Bronchial epithelial cell (primary cell): ENCODE measurements around the gene FRMPD3. TPM values are rescaled to one million over a fixed set of nuclear protein-coding genes. Genes with fewer than 3 reads are reported as not detected.

Experiments used
- DNase-seq: peaks from one replicate; pipeline ENCODE4 v3.0.0-alpha.2; 2010; ENCODE audit warnings: low read depth
- FAIRE-seq: peaks from 2 replicates; lab custom pipeline; 2011; peaks lifted over from hg19 to GRCh38; lab: Jason Lieb, UNC
- H3K27me3 ChIP-seq: 2 replicates; pipeline ENCODE4 v1.5.1; 2011; ENCODE audit warnings: low read length; ENCODE audit not compliant: control insufficient read depth, insufficient read depth
- H3K36me3 ChIP-seq: 2 replicates; pipeline ENCODE4 v1.5.1; 2011; ENCODE audit warnings: low read length; ENCODE audit not compliant: control insufficient read depth, insufficient read depth
- H3K4me3 ChIP-seq: 2 replicates; pipeline ENCODE4 v1.5.1; 2011; ENCODE audit warnings: mild to moderate bottlenecking, low read depth, low read length, control low read depth
- total RNA-seq: library from RNA; depleted of rRNA; stranded (reverse); fragments of >200 nt; gene quantifications from 2 replicates; pipeline ENCODE4 v1.2.1, GENCODE V29; 2014
- TF ChIP-seq, protein P1 (sequence below): IDR thresholded peaks from 2 replicates; pipeline ENCODE4 v1.5.1; 2011; ENCODE audit warnings: mild to moderate bottlenecking, moderate library complexity, low read length, control low read depth, inconsistent platforms; ENCODE audit not compliant: insufficient read depth, severe bottlenecking

FRMPD3 gene
- total RNA-seq, 1 donor from 2014 or later = not detected

DNA sequence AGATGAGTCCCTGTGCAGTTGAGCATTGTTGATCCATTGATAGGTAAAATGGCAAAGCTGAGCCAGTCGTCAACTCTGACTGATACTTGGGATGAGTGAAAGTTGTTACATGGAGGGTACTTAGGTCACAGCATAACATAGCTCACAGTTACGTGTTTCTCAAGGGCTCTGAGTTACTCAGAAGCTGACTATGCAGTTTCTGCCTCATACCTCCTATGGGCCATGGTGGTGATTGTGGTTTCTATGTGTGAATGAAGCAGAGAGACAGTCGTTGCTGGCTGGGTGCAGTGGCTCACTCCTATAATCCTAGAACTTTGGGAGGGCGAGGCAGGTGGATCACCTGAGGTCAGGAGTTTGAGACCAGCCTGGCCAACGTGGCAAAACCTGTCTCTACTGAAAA lies 30.8 kb downstream of the FRMPD3 start:
- peak; percentile 1 for DNase-seq
- Histone ChIP-seq H3K4me3 (no peak overlapping the region), H3K36me3 (no peaks in the 10 kb centered on the region), H3K27me3 (no peaks in the 10 kb centered on the region)
- TF ChIP-seq, protein P1, sequence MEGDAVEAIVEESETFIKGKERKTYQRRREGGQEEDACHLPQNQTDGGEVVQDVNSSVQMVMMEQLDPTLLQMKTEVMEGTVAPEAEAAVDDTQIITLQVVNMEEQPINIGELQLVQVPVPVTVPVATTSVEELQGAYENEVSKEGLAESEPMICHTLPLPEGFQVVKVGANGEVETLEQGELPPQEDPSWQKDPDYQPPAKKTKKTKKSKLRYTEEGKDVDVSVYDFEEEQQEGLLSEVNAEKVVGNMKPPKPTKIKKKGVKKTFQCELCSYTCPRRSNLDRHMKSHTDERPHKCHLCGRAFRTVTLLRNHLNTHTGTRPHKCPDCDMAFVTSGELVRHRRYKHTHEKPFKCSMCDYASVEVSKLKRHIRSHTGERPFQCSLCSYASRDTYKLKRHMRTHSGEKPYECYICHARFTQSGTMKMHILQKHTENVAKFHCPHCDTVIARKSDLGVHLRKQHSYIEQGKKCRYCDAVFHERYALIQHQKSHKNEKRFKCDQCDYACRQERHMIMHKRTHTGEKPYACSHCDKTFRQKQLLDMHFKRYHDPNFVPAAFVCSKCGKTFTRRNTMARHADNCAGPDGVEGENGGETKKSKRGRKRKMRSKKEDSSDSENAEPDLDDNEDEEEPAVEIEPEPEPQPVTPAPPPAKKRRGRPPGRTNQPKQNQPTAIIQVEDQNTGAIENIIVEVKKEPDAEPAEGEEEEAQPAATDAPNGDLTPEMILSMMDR = no peak
- FAIRE-seq = peak; percentile 28

DNA sequence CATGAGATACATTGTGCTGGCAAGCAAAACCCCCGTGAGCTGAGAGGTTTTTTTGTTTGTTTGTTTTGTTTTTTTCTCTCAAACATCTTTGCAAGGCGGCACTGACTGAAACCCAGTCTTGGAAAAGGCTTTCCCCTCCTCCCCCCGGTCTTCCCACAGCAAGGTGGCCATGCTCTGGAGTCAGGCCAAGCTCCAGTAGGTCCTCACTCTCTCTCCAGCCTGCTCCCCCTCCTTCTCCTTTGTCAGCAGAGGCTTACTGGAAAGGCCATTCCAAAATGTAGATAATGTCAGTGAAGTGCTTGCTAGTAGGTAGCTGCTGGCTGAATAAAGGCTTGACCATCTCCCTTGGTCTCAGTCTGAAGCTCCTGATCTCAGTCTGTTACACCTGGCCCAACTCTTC lies 32.6 kb downstream of the FRMPD3 start:
- FAIRE-seq (no peak), DNase-seq (no peak)
- Histone ChIP-seq H3K36me3 (no peaks in the 10 kb centered on the region), H3K4me3 (no peak overlapping the region), H3K27me3 (no peaks in the 10 kb centered on the region)
- TF ChIP-seq, protein P1 = no peak

DNA sequence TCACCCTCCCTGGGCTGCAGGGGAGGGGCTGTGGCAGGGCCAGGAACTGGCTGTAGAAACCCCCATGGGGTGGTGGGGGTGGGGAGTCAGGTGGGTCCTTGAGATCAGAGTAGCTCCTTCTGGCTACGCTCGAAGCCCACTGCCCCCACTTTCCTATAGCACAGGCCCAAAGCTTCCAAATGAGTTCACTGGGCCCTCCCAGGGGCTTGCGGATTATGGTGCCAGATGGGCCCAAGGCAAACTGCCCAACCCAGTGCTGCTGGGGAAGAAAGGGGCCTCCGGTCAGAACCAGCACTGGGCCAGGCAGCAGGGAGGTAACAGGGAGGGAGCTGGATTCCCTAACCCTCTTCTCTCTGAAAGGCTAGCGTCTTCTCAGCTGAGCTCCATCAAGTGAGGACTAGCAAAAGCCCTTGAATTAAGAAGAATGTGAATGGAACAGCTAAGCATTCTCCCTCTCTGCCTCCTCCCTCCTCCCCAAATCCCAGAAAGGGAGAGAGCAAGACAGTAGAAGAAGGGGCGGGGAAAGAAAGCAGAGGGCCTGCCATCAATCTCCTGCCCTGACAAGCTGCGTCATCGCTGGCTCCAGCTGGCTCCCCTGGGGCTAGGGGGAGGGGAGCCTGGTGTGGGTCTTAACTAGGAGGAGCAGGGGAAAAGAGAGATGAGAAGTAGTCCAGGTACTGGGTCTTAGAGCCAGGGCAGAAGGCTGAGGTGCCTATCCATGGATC lies 34.7 kb downstream of the FRMPD3 start:
- no peak for FAIRE-seq

DNA sequence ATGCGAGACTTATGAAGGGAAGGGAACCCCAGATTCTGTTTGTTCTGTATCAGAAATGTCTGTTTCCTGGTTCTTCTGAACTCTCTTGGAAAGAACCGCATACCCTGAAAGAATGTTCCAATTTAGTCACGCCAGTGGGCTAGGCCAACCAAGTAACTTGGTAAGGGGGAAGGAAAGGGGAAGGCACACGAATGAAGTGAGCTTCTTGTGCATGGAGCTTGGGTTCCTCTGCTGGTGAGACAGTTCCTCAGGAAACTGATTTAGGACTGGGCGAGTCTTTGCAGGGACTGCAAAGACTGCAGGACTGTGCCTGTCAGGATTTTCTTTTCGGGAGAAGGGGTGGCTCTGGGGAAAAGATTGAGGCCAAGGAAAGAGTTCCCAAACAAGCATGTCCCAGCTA lies 35.6 kb downstream of the FRMPD3 start:
- H3K36me3 ChIP-seq = no peaks in the 10 kb centered on the region
- no peak overlapping the region for H3K4me3 ChIP-seq
- no peaks in the 10 kb centered on the region for H3K27me3 ChIP-seq
- TF ChIP-seq, protein P1 = peak; percentile 13
- peak; percentile 7 for DNase-seq
- no peak for FAIRE-seq

More for the DNA sequence above, 34.7 kb downstream of the FRMPD3 start:
- no peak for DNase-seq
- Histone ChIP-seq H3K36me3 (no peaks in the 10 kb centered on the region), H3K27me3 (no peaks in the 10 kb centered on the region), H3K4me3 (no peak overlapping the region)
- TF ChIP-seq, protein P1 = no peak

- TF ChIP-seq, protein P1 = no peak
- Histone ChIP-seq H3K27me3 (no peaks in the 10 kb centered on the region), H3K4me3 (no peak overlapping the region), H3K36me3 (no peaks in the 10 kb centered on the region)
- DNase-seq (peak; percentile 23), FAIRE-seq (no peak)
Observed at GRCh38 chrX:107493141-107493540, 43.7 kb downstream of the FRMPD3 start.

DNA sequence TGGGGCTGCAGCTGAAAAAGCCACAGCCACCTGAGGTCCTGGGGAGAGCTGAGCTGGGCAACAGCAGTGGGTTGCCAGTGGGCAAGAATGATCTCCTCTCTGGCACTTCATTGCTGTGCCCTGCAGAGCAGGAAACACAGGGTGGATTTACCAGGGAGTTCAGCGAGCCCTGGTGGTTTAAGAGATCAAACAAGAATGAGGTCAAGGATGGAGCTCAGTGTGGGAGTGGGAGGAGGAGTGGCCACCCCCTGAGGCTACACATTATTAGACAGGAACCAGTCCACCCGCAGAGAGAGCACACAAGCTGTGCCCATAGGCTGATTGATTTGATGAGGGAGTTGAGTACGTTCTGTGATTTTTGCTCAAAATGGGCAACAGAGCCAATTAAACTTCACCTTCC lies 47.3 kb downstream of the FRMPD3 start:
- TF ChIP-seq, protein P1 = no peak
- Histone ChIP-seq H3K36me3 (no peaks in the 10 kb centered on the region), H3K27me3 (no peaks in the 10 kb centered on the region), H3K4me3 (no peak overlapping the region)
- no peak for FAIRE-seq
- no peak for DNase-seq
